KMS-11 (cell line): ENCODE measurements around the gene RHOU.

Experiments used
- H2AFZ ChIP-seq: fragments of 200-600 bp; sonication (generic); 2 replicates; pipeline ENCODE4 v1.6.1; 2016; ENCODE audit warnings: antibody characterized with exemption, mixed run types, low read depth
- H3K27ac ChIP-seq: fragments of 200-600 bp; sonication (generic); 2 replicates; pipeline ENCODE4 v1.6.1; 2016; ENCODE audit warnings: mild to moderate bottlenecking, mixed run types
- H3K27me3 ChIP-seq: fragments of 200-600 bp; sonication (generic); 2 replicates; pipeline ENCODE4 v1.6.1; 2017; ENCODE audit warnings: mild to moderate bottlenecking, low read depth, mixed run types, moderate library complexity; ENCODE audit not compliant: insufficient read depth
- H3K36me3 ChIP-seq: fragments of 200-600 bp; sonication (generic); 2 replicates; pipeline ENCODE4 v1.6.1; 2017; ENCODE audit warnings: mild to moderate bottlenecking, mixed run types; ENCODE audit not compliant: insufficient read depth
- H3K4me1 ChIP-seq: fragments of 200-600 bp; sonication (generic); 2 replicates; pipeline ENCODE4 v1.6.1; 2016; ENCODE audit warnings: mild to moderate bottlenecking, low read depth, mixed run types; ENCODE audit not compliant: poor library complexity, severe bottlenecking
- H3K4me2 ChIP-seq: fragments of 200-600 bp; sonication (generic); 2 replicates; pipeline ENCODE4 v1.7.0; 2016; ENCODE audit warnings: mild to moderate bottlenecking, mixed run types
- H3K4me3 ChIP-seq: fragments of 200-600 bp; sonication (generic); IDR thresholded peaks from 2 replicates; pipeline ENCODE4 v1.6.1; 2017; ENCODE audit warnings: low read depth, low read length, mixed read lengths; ENCODE audit not compliant: insufficient read depth
- H3K79me2 ChIP-seq: fragments of 200-600 bp; sonication (generic); 2 replicates; pipeline ENCODE4 v1.6.1; 2016; ENCODE audit warnings: low read depth, mixed run types; ENCODE audit not compliant: insufficient read depth
- H3K9ac ChIP-seq: fragments of 200-600 bp; sonication (generic); 2 replicates; pipeline ENCODE4 v1.6.1; 2016; ENCODE audit warnings: mild to moderate bottlenecking, mixed run types
- H4K20me1 ChIP-seq: fragments of 200-600 bp; sonication (generic); 2 replicates; pipeline ENCODE4 v1.6.1; 2016; ENCODE audit warnings: mild to moderate bottlenecking, mixed run types; ENCODE audit not compliant: insufficient read depth
- CTCF ChIP-seq: fragments of 200-600 bp; sonication (generic); conservative IDR thresholded peaks from 2 replicates; pipeline ENCODE4 v1.6.1; 2017; ENCODE audit warnings: low read depth, mild to moderate bottlenecking, antibody characterized with exemption, low read length, moderate library complexity, mixed read lengths

The RHOU gene

GRCh38 chr1:228781809-228782661 lies 46.8 kb downstream of the RHOU start:
- no peak overlapping the region for H3K4me2 ChIP-seq

GRCh38 chr1:228782662-228783417 lies 47.6 kb downstream of the RHOU start:
- Histone ChIP-seq H3K4me3 (no peak overlapping the region), H3K27ac (no peak overlapping the region), H2AFZ (no peak overlapping the region)

More at GRCh38 chr1:228781809-228782661, 46.8 kb downstream of the RHOU start:
- Histone ChIP-seq H3K27me3 (no peaks in the 10 kb centered on the region), H2AFZ (no peak overlapping the region), H3K27ac (no peak overlapping the region), H3K4me3 (no peak overlapping the region), H3K9ac (no peak overlapping the region), H3K79me2 (no peaks in the 10 kb centered on the region), H3K36me3 (no peaks in the 10 kb centered on the region), H3K4me1 (no peaks in the 10 kb centered on the region), H4K20me1 (no peaks in the 10 kb centered on the region)
- no peak for TF ChIP-seq CTCF

GRCh38 chr1:228783418-228784040 lies 48.2 kb downstream of the RHOU start:
- TF ChIP-seq CTCF, result no peak
- Histone ChIP-seq H3K4me3 (no peak overlapping the region), H3K27ac (no peak overlapping the region), H3K9ac (no peak overlapping the region), H3K79me2 (no peaks in the 10 kb centered on the region), H3K4me2 (no peak overlapping the region), H4K20me1 (no peaks in the 10 kb centered on the region), H3K36me3 (no peaks in the 10 kb centered on the region), H3K27me3 (no peaks in the 10 kb centered on the region), H2AFZ (no peak overlapping the region), H3K4me1 (no peaks in the 10 kb centered on the region)

More at GRCh38 chr1:228782662-228783417, 47.6 kb downstream of the RHOU start:
- no peak overlapping the region for H3K9ac ChIP-seq
- no peaks in the 10 kb centered on the region for H3K36me3 ChIP-seq
- no peak overlapping the region for H3K4me2 ChIP-seq
- TF ChIP-seq CTCF, result no peak
- no peaks in the 10 kb centered on the region for H3K27me3 ChIP-seq
- H4K20me1 ChIP-seq, result no peaks in the 10 kb centered on the region
- no peaks in the 10 kb centered on the region for H3K79me2 ChIP-seq
- H3K4me1 ChIP-seq, result no peaks in the 10 kb centered on the region

DNA sequence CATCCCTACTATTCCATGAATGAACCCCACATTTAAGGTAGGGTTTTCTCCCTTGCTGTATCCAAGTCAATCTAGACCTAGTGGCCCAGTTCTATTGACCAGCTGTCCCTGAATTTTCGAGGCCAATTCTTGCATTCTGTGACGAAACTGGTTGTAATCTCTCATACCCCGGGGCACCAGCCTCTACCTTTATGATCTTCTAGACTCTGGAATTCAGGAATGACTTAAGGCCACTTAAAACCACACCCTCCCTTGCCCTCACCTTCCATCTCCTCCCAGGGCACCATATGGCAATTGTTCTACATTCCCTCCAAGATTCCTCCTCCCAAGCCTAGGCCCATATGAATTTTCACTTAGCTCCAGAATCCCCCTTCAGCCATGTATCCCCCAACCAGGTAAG lies 48.9 kb downstream of the RHOU start:
- no peak overlapping the region for H3K9ac ChIP-seq
- no peaks in the 10 kb centered on the region for H3K27me3 ChIP-seq
- no peak overlapping the region for H2AFZ ChIP-seq
- H3K4me1 ChIP-seq, result no peaks in the 10 kb centered on the region
- no peaks in the 10 kb centered on the region for H4K20me1 ChIP-seq
- no peaks in the 10 kb centered on the region for H3K36me3 ChIP-seq
- H3K4me2 ChIP-seq, result no peak overlapping the region
- H3K27ac ChIP-seq, result no peak overlapping the region
- no peak for TF ChIP-seq CTCF
- H3K4me3 ChIP-seq, result no peak overlapping the region
- H3K79me2 ChIP-seq, result no peaks in the 10 kb centered on the region
